Measurements from ENCODE around the gene RPS3.
"Not testable (repeated sequence)": the region's sequence is repeated elsewhere in the genome, so short reads cannot be mapped to it uniquely, and the experiment has no call there.

RPS3 gene

GRCh38 chr11:75389925-75390324 is 9.4 kb upstream of the RPS3 start:
- H3K4me1 Mint-ChIP-seq (ENCODE audit: low read depth), result no peaks in the 10 kb centered on the region
- H3K36me3 Mint-ChIP-seq, result no peaks in the 10 kb centered on the region
- no peak overlapping the region for H3K4me3 Mint-ChIP-seq
- H3K27me3 Mint-ChIP-seq, result no peaks in the 10 kb centered on the region
- H3K27ac Mint-ChIP-seq, result no peak overlapping the region
- H3K9me3 Mint-ChIP-seq (ENCODE audit: low read depth), result no peaks in the 10 kb centered on the region

- no peak overlapping the region for H3K4me3 Mint-ChIP-seq
- no peaks in the 10 kb centered on the region for H3K9me3 Mint-ChIP-seq (ENCODE audit: low read depth)
- H3K27ac Mint-ChIP-seq, result peak overlapping the region; percentile 4
- H3K27me3 Mint-ChIP-seq, result no peaks in the 10 kb centered on the region
- no peaks in the 10 kb centered on the region for H3K36me3 Mint-ChIP-seq
- H3K4me1 Mint-ChIP-seq (ENCODE audit: low read depth), result peaks cover 2% of the 10 kb centered on the region
These were observed 5.1 kb upstream of the RPS3 start for GRCh38 chr11:75394085-75394840.

DNA sequence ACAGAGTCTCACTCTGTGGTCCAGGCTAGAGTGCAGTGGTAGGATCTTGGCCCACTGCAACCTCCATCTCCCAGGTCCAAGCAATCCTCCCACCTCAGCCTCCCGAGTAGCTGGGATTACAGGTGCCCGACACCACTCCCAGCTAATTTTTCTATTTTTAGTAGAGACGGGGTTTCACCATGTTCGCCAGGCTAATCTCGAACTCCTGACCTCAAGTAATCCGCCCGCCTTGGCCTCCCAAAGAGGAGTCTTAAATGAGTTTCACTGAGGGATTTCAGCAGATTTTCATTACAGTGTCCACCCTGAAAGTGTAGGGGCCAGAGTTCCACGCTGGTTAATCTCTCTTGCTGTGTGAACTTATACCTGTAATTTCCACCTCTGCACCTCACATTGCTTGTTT is 412 bp upstream of the RPS3 start:
- Mint-ChIP-seq H3K27me3 (no peaks in the 10 kb centered on the region), H3K27ac (peak overlapping the region; percentile 98), H3K4me1 (ENCODE audit: low read depth) (peaks cover 32% of the 10 kb centered on the region), H3K36me3 (peaks cover 23% of the 10 kb centered on the region), H3K4me3 (peak overlapping the region; percentile 100), H3K9me3 (ENCODE audit: low read depth) (no peaks in the 10 kb centered on the region)

GRCh38 chr11:75400146-75400865 is 988 bp downstream of the RPS3 start:
- no peaks in the 10 kb centered on the region for H3K27me3 Mint-ChIP-seq
- H3K4me3 Mint-ChIP-seq, result peak overlapping the region; percentile 100
- H3K27ac Mint-ChIP-seq, result peak overlapping the region; percentile 98
- no peaks in the 10 kb centered on the region for H3K9me3 Mint-ChIP-seq (ENCODE audit: low read depth)
- H3K36me3 Mint-ChIP-seq, result peaks cover 26% of the 10 kb centered on the region
- H3K4me1 Mint-ChIP-seq (ENCODE audit: low read depth), result peaks cover 39% of the 10 kb centered on the region

GRCh38 chr11:75402002-75402773 is 2.9 kb downstream of the RPS3 start:
- peaks cover 53% of the 10 kb centered on the region for H3K4me1 Mint-ChIP-seq (ENCODE audit: low read depth)
- no peaks in the 10 kb centered on the region for H3K9me3 Mint-ChIP-seq (ENCODE audit: low read depth)
- H3K27ac Mint-ChIP-seq, result peak overlapping the region; percentile 98
- peak overlapping the region; percentile 100 for H3K4me3 Mint-ChIP-seq
- H3K36me3 Mint-ChIP-seq, result peaks cover 26% of the 10 kb centered on the region
- no peaks in the 10 kb centered on the region for H3K27me3 Mint-ChIP-seq

- peaks cover 55% of the 10 kb centered on the region for H3K4me1 Mint-ChIP-seq (ENCODE audit: low read depth)
- H3K4me3 Mint-ChIP-seq, result peak overlapping the region; percentile 100
- H3K27me3 Mint-ChIP-seq, result no peaks in the 10 kb centered on the region
- H3K27ac Mint-ChIP-seq, result peak overlapping the region; percentile 98
- H3K36me3 Mint-ChIP-seq, result peaks cover 30% of the 10 kb centered on the region
- no peaks in the 10 kb centered on the region for H3K9me3 Mint-ChIP-seq (ENCODE audit: low read depth)
These were observed 3.7 kb downstream of the RPS3 start for GRCh38 chr11:75403037-75403436.

DNA sequence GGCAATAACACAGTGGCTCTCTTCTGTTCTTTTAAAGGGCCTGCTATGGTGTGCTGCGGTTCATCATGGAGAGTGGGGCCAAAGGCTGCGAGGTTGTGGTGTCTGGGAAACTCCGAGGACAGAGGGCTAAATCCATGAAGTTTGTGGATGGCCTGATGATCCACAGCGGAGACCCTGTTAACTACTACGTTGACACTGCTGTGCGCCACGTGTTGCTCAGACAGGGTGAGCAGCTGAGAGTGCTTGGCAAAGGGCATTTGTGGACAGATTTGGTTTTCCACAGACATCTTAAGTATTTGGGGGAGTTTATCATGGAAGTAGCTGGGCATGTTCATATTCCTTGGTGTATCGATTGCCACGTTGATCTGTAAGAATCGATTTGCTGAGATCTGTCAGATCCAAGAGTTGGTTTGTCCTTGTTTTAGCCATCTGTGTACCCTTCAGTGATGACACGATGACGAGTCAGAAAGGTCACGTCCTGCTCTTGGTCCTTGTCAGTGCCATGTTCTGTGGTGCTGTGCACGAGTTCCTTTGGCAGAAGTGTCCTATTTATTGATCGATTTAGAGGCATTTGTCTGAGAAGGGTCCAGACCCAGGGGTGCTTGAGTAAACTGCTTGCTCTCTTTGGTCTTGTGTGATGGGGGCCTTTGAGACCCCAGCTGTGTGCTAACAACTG is 4.8 kb downstream of the RPS3 start:
- Mint-ChIP-seq H3K4me3 (peak overlapping the region; percentile 100), H3K4me1 (ENCODE audit: low read depth) (peaks cover 55% of the 10 kb centered on the region), H3K9me3 (ENCODE audit: low read depth) (no peaks in the 10 kb centered on the region), H3K27me3 (no peaks in the 10 kb centered on the region), H3K36me3 (peaks cover 30% of the 10 kb centered on the region), H3K27ac (peak overlapping the region; percentile 98)

- Mint-ChIP-seq H3K9me3 (ENCODE audit: low read depth) (no peaks in the 10 kb centered on the region), H3K36me3 (peaks cover 21% of the 10 kb centered on the region), H3K4me3 (no peak overlapping the region), H3K27ac (peak overlapping the region; percentile 64), H3K4me1 (ENCODE audit: low read depth) (peaks cover 48% of the 10 kb centered on the region), H3K27me3 (no peaks in the 10 kb centered on the region)
These were observed 7.0 kb downstream of the RPS3 start for GRCh38 chr11:75406338-75406777.

GRCh38 chr11:75408957-75409219 is 9.6 kb downstream of the RPS3 start:
- Mint-ChIP-seq H3K4me3 (no peak overlapping the region), H3K27me3 (no peaks in the 10 kb centered on the region), H3K36me3 (peaks cover 8% of the 10 kb centered on the region), H3K27ac (peak overlapping the region; percentile 22), H3K9me3 (ENCODE audit: low read depth) (no peaks in the 10 kb centered on the region), H3K4me1 (ENCODE audit: low read depth) (peaks cover 23% of the 10 kb centered on the region)

GRCh38 chr11:75409971-75410370 is 10.7 kb downstream of the RPS3 start:
- not testable (repeated sequence) for H3K27me3 Mint-ChIP-seq; H3K9me3 Mint-ChIP-seq (ENCODE audit: low read depth); H3K4me3 Mint-ChIP-seq; H3K27ac Mint-ChIP-seq; H3K36me3 Mint-ChIP-seq
- H3K4me1 Mint-ChIP-seq (ENCODE audit: low read depth), result peaks cover 16% of the 10 kb centered on the region

DNA sequence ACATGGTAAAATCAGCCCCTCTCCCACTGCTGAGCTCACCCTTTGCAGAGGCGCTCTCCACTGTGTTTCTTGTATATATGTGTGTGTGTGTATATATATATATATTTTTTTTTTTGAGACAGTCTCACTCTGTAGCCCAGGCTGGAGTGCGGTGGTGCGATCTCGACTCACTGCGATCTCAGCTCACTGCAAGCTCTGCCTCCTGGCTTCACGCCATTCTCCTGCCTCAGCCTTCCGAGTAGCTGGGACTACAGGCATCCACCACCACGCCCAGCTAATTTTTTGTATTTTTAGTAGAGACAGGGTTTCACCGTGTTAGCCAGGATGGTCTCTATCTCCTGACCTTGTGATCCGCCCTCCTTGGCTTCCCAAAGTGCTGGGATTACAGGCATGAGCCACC is 13.8 kb downstream of the RPS3 start:
- not testable (repeated sequence) for H3K4me1 Mint-ChIP-seq (ENCODE audit: low read depth); H3K27ac Mint-ChIP-seq; H3K4me3 Mint-ChIP-seq; H3K9me3 Mint-ChIP-seq (ENCODE audit: low read depth); H3K36me3 Mint-ChIP-seq; H3K27me3 Mint-ChIP-seq

DNA sequence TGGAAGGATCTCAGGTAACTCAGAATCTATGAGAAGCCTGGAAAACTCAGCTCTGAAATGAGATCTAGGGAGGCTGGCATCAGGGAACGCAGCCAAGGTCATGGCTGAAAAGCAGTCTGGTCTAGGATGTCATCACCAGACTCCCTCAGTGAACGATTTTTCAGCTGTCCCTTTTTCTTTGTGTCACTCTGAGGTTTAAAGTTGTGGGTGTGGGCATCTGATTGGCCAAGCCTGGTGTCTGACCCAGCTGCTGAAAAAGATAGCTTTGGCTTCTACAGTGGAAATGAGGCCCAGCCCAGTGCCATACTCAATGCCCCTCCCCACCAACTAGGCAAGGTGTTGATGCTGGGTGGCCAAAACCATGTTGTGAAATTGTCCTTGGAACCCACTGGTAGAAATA is 14.5 kb downstream of the RPS3 start:
- no peak overlapping the region for H3K27ac Mint-ChIP-seq
- H3K4me1 Mint-ChIP-seq (ENCODE audit: low read depth), result no peaks in the 10 kb centered on the region
- H3K4me3 Mint-ChIP-seq, result no peak overlapping the region
- no peaks in the 10 kb centered on the region for H3K27me3 Mint-ChIP-seq
- no peaks in the 10 kb centered on the region for H3K36me3 Mint-ChIP-seq
- no peaks in the 10 kb centered on the region for H3K9me3 Mint-ChIP-seq (ENCODE audit: low read depth)

- Mint-ChIP-seq H3K9me3 (ENCODE audit: low read depth) (no peaks in the 10 kb centered on the region), H3K4me1 (ENCODE audit: low read depth) (no peaks in the 10 kb centered on the region), H3K27me3 (no peaks in the 10 kb centered on the region), H3K4me3 (no peak overlapping the region), H3K27ac (no peak overlapping the region), H3K36me3 (no peaks in the 10 kb centered on the region)
These were observed 21.1 kb downstream of the RPS3 start for GRCh38 chr11:75420224-75421034.

DNA sequence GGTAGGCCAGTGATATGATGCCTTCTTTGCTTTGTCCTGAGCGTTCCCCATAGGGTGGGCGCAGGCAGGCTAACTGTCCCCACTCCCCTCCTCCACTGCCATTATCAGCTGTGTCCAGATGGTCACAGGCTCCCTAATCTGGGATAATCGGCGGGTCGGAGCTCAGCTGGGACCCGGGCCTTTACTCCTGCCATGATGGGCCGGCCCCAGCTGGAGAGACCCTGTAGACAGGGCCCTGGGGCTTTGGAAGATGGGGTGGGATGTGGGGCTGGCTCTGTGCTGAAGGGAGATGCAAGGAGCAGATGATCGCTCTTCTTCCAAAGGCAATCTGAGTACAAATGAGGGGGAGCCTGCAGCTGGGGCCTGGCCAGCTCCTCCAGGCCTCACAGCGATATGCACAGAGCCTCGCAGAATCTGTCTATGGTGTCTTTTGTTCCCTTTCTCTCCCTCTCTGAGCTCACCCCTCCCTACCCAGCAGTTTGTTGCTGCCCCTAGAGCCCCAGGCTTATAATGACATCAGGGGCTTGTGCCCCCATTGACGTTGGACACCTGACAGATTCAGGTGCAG is 21.8 kb downstream of the RPS3 start:
- H3K4me1 Mint-ChIP-seq (ENCODE audit: low read depth), result no peaks in the 10 kb centered on the region
- H3K27ac Mint-ChIP-seq, result no peak overlapping the region
- H3K4me3 Mint-ChIP-seq, result no peak overlapping the region
- no peaks in the 10 kb centered on the region for H3K36me3 Mint-ChIP-seq
- no peaks in the 10 kb centered on the region for H3K9me3 Mint-ChIP-seq (ENCODE audit: low read depth)
- no peaks in the 10 kb centered on the region for H3K27me3 Mint-ChIP-seq
